Hematopoietic multipotent progenitor cell treated with erythropoietin and hydrocortisone succinate and interleukin-3 and kit ligand, for 17 days (in vitro differentiated cells): ENCODE measurements around the gene SFI1.
"Not testable (repeated sequence)": the region's sequence is repeated elsewhere in the genome, so short reads cannot be mapped to it uniquely, and the experiment has no call there.

ENCODE experiments used
- DNase-seq: peaks from one replicate; pipeline ENCODE4 v3.0.0-alpha.2; 2015; ENCODE audit warnings: low spot score

The SFI1 gene

DNA sequence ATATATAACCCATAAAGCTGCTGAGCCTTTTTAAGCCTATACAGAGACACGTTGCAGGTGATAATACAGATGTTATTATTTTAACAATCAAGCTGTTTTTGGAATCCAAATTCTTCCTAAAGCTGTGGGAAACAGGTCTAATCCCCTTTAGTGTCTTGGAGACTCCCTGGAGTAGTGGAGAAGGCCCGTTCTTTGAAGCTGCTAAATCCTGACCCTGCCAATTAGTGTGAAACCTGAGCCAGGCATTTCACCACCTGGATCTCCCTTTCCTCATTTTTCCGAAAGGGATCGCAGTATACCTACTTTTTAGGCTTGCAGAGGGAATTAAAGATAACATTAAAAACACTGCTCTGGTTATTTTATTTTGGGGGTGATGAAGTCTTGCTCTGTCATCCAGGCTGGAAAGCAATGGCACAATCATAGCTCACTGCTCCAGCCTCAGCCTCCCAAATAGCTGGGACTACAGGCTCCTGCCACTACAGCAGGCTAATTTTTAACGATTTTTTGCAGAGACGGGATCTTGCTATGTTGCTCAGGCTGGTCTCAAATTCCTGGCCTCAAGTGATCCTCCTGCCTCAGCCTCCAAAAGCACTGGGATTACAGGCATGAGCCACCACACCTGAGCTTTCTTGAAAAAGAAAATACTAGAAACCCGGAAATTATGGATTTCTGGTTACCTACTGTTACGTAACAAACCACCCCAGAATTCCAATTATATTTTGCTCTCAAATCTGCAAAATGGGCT, 4.9 kb upstream of the SFI1 start:
- no peak for DNase-seq

DNA sequence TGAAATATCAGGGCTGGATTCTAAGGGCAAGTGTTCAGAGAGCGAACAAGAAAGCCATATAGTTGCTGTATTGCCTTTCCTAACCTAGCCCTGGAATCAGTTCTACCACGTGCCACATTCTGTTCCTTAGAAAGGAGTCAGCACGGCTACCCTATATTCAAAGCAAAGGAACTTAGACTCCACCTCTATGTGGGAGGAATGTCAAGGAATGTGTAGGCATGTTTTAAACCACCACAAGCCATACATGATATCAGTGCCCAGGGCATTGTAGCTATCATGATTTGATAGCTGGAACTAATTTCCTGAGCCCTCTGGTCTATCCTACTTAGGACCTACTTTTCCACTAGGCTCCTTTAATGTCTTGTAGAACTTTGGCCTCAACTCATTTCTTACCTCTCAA, 4.2 kb upstream of the SFI1 start:
- no peak for DNase-seq

DNA sequence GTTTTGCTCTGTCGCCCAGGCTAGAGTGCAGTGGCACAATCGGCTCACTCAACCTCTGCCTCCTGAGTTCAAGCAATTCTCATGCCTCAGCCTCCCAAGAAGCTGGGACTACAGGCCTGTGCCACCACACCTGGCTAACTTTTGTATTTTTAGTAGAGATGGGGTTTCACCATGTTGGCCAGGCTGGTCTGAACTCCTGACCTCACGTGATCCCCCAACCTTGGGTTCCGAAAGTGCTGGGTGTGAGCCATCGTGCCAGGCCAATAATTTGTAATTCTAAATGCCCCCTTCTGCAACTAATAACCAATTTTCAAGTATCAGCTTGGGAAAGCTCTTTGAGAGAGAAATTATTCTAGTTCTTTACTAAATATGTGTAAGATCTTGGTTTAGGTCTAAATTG, 3.0 kb upstream of the SFI1 start:
- DNase-seq, result not testable (repeated sequence)

DNA sequence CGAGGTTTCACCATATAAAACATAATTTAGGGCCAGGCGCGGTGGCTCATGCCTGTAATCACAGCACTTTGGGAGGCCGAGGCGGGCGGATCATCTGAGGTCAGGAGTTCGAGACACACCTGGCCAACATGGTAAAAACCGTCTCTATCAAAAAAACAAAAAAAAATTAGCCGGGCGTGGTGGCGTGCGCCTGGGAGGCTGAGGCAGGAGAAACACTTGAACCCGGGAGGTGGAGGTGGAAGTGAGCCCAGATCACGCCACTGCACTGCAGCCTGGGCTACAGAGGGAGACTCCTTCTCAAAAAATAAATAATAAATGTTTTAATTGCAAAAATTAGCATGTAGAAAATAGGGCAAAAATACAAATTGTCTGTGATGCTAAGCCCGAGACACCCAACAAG, 993 bp upstream of the SFI1 start:
- DNase-seq, result no peak

DNA sequence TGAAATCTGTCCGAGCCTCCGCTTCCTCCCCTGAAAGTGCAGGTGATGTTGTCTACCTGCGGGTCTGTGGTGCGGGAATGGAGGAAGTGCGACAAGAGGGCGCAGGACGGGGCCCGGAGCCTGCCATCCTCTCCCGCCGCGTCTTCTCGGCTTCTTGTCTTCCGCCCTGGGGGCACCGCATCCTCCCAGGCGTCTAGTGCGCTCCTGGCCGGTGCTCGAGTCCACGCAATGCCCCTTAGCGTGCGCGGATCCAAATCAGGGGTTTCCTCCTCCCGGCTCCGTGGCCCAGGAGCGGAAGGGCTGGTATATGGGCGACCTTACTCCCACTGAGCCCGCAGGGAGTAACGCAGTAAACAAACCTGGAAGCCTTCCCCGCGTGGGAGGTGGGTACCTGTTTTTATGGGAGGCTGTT, 405 bp downstream of the SFI1 start:
- DNase-seq, result no peak

DNA sequence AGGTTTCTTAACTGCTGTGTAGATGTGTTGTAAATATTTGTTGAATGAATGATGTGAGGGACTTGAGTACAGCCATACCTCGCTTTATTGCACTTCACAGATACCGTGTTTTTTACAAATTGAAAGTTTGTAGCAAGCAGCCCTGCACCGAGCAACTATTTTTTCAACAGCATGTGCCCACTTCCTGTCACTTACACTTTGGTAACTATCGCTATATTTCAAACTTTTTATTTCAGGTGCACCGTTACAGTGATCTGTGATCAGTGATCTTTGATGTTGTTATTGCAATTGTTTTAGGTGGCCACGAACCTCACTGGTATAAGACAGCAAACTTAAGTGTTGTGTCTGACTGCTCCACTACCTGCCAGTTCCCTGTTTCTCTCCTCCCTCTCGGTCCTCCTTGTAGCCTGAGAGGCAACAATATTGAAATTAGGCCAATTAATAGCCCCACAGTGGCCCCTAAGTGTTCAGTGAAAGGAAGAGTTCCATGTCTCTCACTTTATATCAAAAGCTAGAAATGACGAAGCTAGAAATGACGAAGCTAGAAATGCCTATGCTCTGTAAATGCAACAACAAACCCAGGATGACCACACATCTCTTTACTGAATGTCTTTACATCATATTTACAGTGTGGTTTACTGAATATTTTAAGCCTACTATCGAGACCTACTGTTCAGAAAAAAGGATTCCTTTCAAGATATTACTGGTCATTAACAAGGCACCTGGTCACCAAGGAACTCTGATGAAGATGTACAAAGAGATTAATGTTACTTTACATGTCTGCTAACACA, 1.0 kb downstream of the SFI1 start:
- DNase-seq, result no peak

DNA sequence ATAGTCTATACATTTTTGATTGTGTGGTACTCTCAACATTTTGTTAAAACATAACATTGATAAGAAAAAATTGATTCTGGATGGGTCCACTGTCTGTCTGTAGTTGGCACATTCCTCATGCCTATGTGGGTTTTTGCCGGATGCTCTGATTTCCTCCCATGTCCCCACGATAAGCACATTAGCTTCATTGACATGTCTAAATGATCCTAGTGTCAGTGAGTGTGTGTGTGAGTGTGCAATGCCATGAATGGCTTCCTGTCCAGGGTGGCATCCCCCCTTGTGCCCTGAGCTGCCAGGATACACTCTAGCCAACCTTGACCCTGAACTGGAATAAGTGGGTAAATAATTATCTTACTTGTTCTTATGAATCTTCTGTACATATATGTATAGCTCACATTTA, 5.4 kb downstream of the SFI1 start:
- no peak for DNase-seq

DNA sequence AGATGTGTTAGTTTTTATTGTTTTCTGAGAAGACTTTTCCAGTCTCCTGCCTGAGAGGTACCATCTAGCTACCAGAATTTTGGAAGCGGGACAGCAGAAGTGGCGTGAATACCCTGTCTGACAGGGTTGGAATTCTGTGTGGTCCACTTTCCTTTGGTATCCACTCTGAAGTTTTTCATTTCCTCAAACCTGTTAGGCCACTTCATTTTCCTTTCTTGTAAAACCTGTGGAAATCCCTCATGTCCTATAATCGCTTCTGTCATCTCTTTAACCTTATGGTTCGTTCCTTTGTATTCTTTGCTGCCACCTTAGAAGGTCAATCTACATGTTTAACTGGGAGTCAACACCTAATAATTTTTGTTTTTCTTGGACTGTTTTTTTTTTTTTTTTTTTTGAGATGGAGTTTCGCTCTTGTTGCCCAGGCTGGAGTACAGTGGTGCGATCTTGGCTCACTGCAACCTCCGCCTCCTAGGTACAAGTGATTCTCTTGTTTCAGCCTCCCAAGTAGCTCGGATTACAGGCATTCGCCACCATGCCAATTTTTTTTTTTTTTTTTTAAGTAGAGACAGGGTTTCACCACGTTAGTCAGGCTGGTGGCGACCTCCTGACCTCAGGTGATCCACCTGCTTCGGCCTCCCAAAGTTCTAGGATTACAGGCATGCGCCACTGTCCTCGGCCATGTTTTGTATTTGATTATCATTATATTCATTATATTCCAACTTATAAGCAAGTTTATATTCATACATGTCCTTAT, 7.1 kb downstream of the SFI1 start:
- no peak for DNase-seq

DNA sequence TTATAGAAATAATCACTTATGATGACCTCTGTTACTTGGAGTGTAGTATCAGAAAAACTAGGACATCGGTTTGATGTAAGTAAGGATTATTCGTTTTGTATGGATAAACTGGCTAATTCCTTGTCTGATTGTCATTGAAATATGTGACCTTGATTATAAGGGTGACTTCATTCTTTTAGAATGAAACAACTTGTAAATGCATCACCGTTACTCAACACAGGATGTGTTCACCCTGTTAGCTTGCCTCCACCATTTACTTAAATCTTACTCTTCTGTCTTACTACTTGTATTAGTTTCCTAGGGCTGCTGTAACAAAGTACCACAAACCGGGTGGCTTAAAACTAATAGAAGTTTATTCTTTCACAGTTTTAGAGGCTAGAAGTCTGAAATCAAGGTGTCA, 7.9 kb downstream of the SFI1 start:
- DNase-seq, result no peak

DNA sequence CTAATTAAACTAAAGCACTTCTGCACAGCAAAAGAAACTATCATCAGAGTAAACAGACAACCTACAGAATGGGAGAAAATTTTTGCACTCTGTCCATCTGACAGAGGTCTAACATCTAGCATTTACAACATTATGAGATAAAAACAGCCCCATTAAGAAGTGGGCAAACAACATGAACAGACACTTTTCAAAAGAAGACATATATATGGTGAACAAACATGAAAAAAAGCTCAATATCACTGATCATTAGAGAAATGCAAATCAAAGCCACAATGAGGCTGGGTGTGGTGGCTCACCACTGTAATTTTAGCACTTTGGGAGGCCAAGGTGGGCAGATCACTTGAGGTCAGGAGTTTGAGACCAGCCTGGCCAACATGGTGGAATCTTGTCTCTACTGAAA, 11.2 kb downstream of the SFI1 start:
- DNase-seq, result not testable (repeated sequence)

DNA sequence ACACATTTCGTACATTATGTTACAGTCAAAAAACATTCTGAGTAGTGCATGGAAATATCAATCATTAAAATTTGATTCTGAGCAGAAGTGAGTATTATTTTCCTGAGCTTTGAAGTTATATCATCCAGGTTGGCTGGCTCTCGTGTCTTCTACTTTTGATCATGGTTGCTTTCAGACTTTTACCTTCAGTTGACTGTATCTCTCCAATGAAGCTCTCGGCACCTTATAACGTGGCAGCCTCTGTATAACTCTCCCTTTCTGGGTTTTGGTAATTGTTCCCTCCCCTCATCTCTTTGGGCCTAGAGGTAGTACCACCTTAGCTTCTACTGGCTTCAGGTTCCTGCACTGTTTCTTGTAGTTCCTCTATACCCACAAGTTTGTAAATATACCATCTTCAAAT, 12.2 kb downstream of the SFI1 start:
- no peak for DNase-seq

DNA sequence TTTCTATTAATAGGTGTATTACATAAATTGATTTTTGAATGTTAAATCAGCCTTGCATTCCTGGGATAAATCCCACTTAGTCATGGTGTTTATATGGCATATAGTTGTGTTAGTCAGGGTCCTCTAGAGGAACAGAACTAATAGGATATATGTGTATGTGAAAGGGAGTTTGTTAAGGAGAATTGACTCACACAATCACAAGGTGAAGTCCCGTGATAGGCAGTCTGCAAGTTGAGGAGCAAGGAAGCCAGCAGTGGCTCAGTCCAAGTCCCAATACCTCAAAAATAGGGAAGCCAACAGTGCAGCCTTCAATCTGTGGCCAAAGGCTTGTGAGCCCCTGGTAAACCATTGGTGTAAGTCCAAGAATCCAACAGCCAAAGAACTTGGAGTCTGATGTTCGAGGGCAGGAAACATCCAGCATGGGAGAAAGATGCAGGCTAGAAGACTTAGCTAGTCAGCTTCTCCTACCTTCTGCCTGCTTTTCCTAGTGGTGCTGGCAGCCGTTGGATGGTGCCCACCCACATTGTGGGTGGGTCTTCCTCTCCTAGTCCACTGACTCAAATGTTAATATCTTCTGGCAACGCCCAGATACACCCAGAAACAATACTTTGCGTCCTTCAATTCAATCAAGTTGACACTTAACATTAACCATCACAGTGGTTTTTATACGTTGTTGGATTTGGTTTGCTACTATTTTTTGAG, 12.9 kb downstream of the SFI1 start:
- no peak for DNase-seq

DNA sequence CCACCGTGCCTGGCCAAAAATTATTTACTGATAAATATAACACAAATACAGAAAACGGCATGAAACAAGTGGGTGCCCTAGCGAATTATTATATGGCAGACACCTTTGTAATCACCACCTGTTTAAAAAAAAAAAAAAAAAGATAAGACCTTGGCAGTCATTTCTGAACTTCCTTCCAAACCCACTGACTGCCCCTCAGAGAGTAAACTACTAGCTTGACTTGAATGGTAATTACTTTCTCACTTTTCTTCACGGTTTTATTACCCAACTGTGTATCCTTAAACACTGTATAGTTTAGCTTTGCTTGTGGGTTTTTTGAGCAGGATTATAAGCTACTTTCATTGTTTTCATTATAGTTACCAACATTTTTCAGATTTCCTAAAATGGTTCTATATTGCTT, 23.7 kb downstream of the SFI1 start:
- DNase-seq, result no peak

DNA sequence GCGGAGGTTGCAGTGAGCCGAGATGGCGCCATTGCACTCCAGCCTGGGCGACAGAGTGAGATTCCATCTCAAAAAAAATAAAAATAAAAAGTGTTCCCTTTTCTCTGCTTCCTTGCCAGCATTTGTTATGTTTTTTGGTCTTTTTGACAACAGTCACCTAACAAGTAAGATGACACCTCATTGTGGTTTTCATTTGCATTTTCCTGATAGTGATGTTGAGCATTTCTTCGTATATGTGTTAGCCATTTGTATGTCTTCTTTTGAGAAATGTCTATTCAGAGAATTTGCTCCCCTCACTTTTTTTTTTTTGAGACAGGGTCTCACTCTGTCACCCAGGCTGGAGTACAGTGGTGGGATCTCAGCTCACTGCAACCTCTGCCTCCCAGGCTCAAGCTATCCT, 27.8 kb downstream of the SFI1 start:
- not testable (repeated sequence) for DNase-seq

DNA sequence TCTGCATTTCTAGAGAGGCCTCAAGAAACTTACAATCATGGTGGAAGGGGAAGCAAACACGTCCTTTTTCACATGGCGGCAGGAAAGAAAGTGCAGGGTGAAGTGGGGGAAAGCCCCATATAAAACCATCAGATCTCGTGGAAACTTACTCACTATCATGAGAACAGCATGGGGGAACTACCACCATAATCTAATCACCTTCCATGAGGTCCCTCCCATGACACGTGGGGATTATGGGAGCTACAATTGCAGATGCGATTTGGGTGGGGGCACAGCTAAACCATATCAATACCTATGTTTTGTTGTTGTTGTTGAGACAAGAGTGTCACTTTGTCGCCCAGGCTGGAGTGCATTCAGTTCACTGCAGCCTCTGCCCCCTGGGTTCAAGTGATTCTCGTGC, 29.9 kb downstream of the SFI1 start:
- DNase-seq, result no peak

DNA sequence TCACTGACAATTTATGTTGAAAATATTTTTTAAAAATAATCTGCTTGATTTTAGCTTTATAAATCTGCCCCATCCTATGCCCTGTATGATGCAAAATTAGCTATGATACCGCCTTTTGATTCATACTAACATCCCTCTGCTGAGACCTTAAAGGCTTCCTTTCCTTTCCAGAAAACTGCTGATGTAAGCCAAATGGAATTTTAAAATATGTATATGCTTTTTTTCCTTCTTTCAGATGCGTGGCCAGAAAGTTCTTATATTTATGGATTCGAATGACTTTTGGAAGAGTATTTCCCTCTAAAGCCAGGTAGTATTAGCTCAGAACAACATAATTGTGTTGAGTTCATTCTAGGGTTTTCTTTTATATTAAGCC, 34.5 kb downstream of the SFI1 start:
- no peak for DNase-seq

DNA sequence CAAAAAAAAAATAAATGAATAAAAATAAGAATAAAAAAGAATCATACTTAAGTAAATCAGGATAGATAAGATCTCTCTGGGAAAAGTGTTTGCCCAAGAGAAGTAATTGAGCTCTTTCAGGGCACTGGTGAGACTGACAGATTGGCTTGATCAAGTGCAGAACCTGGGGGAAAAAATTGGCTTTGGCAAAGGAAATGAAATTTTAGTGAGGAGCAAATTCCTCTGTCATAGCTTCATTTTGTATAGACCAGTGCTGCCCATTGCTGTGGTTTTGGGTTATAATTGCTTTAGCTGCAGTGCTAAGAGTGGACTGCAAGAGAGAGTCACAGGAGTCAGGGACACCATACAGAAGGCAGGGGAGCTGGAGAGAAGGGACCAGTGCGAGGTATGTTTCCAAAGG, 35.7 kb downstream of the SFI1 start:
- DNase-seq, result no peak

DNA sequence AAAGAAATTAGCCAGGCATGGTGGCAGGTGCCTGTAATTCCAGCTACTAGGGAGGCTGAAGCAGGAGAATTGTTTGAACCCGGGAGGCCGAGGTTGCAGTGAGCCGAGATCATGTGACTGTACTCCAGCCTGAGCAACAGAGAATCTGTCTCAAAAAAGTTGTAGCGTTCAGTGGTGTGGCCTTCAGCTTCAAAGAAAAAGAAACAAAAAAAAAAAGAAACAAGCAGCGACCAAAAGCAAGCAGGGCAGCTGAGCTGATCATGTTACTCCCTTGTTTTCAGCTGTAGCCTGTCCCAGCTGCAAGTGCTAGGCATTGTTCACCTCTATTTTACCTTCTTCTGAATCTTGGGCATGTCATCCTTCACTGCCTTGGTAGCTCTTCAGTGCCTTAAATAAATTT, 37.0 kb downstream of the SFI1 start:
- no peak for DNase-seq

DNA sequence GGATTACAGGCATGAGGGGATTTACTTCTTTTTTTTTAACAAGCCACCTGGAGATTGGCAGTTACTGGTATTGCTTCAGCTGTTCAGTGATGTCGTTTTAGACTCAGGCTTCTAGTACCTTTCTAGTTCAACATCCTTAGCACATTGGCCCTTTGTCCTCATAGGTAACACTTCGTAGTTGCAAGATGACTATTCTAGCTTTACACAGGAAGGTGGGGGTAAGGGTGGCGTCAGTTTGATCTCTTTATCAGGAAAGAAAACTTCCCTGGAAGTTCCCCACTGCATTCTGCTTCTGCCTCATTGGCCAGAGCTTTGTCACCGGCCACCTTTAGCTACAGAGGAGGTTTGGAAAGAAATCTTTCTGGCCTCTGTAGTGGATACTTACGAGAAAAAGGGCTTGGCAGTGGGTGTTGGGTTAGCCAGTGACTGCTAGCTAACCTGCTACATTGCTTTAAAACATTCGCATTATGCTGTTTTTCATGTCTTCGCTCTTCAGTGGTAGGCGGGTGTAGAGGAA, 40.7 kb downstream of the SFI1 start:
- DNase-seq, result no peak

DNA sequence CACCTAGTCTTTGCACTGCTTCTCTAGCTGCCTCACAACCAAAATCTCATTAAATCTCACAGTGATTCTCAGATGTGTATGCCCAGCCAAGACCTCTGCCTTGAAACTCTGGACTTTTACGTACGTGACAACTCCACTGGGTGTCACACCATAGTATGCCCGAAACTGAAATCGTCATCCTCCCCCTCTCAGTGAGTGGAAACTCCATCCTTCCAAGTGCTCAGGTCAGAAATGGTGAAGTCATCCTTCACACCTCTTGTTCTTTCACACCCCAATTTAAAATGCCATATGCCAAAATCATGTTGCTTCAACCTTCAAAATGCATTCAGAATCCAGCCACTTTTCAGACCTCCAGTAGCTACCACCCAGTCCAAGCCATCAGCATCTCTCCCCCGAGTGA, 42.5 kb downstream of the SFI1 start:
- no peak for DNase-seq

DNA sequence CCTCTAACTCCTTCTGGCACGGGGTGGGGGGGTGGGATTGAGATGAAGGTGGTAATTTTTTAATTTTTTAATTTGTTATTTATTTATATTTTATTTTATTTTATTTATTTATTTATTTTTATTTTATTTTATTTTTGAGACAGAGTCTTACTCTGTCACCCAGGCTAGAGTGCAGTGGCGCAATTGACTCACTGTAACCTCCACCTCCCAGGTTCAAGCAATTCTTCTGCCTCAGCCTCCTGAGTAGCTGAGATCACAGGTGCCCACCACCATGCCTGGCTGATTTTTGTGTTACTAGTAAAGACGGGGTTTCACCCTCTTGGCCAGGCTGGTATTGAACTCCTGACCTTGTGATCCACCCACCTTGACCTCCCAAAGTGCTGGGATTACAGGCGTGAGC, 43.8 kb downstream of the SFI1 start:
- not testable (repeated sequence) for DNase-seq

DNA sequence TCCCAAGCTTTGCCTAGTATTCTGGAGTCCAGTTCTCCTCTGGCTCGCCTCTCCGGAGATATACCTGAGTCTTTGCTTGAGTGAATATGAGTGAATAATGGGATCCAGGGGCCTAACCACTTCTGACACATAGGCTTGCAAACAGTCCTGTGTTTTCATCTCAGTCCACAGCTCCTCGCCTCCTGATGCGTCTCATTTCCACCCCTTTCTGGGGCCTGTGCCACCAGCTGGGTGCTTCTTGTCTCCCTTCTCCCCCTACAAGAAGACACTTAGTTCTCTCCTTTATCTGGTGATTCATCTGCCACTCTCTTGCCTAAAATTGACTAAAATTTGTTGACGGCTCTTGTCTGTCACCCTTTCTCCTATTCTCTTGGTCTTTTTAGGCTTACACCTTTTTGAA, 44.6 kb downstream of the SFI1 start:
- DNase-seq, result no peak
